DMS114 treated with DMSO at 0.1 percent for 48 hours (cell line): ENCODE data around the gene RHBDD1.

Experiments
- DNase-seq: peaks from one replicate; lab custom pipeline; 2025; ENCODE audit not compliant: unreplicated experiment; lab: John Stamatoyannopoulos, UW

The RHBDD1 gene

GRCh38 chr2:226883296-226883795 is 47.5 kb downstream of the RHBDD1 start:
- no peak for DNase-seq

GRCh38 chr2:226884166-226884565 is 48.3 kb downstream of the RHBDD1 start:
- no peak for DNase-seq

DNA sequence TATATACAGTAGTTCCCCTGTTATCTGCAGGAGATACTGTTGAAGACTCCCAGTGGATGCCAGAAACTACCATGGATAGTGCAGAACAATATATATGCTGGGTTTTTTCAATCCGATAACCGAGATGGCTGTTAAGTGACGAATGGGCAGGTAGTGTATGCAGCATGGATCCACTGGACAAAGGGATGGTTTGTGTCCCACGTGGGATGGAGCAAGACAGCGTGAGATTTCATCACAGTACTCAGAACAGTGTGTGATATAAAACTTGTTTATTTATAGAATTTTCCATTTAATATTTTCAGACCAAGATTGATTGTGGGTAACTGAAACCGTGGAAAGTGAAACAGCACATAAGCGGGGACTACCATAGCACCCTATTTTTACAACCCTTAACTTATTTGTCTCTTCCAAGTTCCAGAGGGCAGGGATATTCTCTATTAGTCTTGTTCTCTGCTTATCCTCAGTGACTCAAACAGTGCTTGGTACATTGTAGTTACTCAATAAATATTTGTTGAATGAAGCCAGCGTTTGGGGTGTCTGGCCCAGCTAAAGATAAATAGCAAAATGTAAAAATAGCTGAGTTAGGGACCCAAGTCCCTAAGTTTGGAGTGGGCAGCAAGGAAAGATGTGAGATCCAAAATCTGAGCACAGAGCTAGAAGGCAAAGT is 50.0 kb downstream of the RHBDD1 start:
- DNase-seq = no peak

DNA sequence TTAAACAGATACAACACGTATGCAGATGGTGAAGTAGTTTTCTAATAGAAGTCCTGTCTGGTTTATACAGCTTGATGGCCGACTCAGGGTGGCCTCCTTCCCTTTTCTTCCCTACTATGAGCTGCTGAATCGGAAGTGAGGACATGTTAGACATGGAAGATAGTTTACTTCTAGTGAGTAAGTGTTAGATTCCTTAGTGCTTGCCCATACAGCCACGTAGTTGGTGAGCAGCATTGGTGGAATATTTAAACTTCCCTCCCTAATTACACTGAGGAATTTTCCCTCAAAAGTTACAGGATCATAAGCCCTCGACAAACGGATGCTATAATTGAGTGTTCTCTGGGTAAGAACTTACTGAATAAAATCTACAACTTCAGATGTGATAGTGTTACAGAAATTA is 52.1 kb downstream of the RHBDD1 start:
- no peak for DNase-seq

DNA sequence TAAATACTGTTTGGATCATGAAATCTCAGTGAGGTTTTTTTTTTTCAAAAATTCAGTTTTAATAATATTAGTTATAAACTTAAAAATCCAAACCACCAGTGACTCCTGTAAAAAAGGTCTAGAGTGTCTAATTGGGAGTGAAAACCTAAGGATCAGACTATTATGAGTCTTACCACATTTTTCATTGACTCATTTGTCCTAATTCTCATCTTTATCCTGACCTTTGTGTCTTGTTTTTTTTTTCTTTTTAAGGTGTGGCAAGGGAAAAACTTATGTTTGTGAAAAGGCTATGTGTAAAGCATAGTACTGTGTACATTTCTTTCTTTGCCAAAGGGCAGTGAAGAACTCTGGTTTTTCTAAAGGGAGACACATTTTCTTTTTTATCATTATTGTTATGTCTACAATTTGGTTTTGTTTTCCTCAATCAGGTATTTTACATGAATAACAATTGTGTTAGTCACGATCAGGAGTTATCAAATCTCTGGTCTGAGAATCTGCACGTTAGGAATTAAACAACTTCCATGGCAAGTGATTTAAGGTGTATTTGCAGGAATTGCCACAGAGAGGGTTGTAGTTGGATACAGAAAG is 52.6 kb downstream of the RHBDD1 start:
- no peak for DNase-seq

GRCh38 chr2:226888971-226889370 is 53.1 kb downstream of the RHBDD1 start:
- no peak for DNase-seq

- no peak for DNase-seq
These were observed 54.4 kb downstream of the RHBDD1 start for GRCh38 chr2:226890286-226890685.

DNA sequence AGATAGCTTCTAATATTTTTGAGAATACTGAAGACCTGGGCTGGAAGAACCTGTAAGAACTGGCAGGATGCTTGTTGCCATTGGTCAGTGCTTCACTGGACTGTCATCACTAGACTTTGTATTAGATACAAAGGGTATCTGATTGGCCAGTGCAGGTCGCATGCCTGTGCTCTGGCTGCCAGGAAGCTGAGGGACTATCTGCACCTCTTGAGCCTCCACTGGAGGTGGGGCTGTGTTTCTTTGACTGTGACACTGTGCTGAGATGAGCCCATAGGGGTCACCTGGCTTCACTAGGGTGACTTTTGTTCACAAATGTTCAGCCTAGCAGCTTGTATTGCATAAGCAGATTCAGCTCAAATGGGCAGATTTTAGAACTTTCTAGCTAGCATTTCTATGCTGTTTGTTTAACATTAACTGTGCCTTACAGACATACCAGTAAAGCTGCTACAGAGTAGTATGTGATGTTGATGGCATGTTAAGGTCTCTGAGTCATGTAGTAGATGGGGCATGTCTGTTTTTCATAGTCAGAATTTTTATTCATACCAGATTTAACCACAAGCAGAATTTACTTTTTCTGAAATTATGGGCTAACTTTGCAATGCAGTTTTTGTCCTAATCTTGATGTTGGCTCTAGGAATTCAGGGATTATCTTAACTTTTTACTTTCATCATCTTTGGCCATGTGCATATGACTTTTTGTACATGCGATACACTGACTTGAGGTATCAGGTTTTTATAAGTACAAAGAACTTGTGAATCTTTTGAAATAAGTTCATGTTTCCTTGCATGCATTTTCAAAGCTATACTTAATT is 56.1 kb downstream of the RHBDD1 start:
- DNase-seq = no peak

GRCh38 chr2:226892729-226893128 is 56.9 kb downstream of the RHBDD1 start:
- DNase-seq = no peak

DNA sequence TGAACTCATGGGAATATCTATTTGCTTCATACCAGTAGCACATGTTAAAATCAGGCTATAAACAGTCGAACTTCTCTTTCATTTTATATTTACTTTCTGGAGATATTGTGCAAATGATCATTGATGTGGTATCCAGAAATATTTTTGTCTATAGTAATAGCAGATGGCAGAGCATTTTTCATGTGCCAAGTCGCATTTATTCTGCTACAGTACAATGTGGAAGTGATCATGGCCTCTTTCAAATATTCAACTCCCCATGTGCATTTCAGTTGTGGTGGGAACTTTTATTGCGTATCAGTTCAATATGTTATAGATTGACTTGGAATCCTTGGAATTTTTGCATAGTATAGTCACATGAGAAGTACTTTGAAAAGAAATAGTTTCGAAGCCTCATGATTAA is 57.4 kb downstream of the RHBDD1 start:
- no peak for DNase-seq

DNA sequence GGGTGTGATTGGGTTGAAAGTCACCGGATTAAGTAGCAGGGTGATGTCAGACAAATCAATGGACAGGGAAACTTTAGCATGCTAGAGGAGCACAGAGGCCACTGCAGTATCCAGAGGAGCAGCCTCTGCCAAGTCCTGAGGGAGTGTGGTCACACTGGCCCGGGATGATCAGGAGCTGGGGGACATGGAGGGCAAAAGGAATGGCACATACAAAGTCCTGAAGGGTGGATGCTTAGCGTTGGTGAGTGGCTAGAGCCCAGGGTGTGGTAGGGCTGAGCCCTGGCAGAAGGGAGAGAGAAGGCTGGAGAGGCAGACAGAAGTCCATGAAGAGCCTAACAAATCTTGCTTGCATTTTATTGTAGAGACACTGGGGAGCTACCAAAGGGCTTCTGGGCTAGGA is 58.9 kb downstream of the RHBDD1 start:
- DNase-seq = no peak

DNA sequence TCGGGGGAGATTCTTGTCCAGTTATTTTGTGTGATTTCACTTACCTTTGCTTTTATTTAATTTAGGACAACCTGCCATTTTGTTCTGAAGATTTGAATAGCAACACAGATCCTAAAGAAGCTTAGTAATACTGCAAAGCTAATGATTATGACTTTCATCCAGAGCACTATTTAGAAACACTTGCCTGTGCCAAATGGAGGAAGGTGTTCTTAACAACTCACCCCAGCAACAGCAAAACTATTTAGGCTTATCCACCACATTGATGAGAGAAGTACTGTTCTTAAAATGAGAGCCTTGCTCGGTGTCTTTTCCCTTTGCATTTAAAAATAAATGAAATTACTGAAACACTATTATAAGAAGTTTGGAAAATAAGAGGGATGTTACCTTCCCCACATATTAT is 59.7 kb downstream of the RHBDD1 start:
- DNase-seq = no peak

DNA sequence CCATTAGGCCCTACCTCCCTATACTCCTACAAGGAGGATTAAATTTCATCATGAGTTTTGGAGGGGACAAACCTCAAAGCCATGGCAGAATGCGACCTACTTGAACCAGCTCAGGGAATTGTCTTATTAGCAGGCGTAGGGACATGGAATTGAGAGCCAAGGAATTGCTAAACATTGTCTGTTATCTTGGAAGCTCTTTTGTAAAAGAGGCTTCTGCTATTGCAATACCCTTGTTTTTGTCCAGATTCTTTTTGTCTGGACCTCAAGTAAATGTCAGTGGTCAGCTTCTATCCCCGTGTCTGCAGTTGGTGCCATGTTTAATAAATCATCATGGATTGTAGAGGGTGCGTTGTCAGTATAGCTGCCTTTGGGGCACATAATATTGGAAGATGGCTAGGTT is 62.3 kb downstream of the RHBDD1 start:
- DNase-seq = no peak

GRCh38 chr2:226898897-226899296 is 63.0 kb downstream of the RHBDD1 start:
- no peak for DNase-seq

DNA sequence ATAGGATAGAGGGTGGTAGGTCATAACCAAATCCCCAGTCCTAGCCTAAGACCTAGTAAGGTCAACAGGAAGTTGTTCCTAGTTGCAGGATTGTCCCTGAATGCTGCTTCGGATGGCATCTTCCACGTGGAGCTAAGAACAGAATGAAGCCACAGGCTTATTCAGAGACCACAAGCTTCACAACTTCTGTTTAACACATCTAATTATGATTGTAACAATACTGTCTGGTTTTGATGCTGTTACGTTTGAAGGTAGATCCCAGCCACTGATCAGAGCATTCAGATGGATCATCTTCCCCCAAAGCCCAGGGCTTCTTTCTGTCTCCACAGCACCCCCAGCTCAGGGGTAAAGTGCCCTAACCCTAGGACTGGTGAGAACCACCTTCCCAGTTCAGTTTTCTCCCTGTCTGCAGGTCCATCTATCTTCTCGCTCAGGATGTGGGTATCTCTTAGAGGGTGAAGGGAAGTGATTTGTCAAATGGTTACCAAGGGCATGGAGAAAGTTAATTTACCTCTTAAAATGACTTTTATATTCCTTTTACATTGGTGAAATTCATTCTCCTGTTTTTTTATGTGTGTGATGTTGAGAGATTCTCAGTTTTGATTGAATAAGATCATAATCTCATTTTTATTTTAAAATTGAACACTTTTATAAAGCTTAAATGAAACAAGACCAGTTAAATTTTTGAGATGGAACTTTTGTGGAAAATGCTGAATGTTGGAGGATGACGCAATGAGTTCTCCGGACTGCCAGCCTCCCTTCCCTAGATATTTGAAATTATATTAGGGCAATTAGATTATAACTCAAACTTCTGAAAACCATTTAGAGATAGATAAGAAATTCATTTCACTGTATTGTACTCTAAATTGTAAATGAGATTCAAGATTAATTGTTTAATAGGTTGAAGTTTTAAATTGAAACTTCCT is 66.5 kb downstream of the RHBDD1 start:
- DNase-seq = no peak

DNA sequence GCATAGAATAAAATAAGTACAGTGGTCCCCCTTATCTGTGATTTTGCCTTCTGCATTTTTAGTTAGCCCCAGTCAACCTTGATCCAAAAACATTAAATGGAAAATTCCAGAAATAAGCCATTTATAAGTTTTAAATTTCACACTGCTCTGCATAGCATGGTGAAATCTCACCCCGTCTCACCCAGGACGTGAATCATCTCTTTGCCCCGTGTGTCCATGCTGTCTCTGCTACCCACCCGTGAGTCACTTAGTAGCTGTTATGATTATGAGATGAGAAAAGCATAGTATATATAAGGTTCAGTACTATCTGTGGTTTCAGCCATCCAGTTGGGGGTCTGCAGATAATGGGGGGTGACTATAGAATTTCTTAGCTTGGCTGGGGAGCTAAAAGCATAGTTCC is 67.3 kb downstream of the RHBDD1 start:
- no peak for DNase-seq

DNA sequence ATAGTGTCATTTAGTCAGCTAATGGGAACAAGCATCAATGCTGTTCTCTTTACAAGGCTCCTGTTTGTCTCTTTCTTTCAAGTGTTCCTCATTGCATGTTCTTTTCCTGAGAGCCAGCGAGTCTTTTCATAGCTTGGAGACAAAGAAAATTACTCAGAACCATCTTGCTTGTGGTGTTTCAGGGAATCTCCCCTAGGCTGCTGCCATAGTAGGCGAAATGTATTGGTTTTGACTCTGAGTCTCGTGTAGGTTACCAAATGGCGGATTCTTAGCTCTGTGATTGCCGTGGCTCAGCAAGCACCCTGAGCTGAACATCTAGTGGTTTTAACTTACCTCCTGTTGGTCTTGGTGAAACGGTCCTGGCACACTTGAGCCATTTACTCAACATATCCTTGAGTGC is 68.7 kb downstream of the RHBDD1 start:
- DNase-seq = no peak

DNA sequence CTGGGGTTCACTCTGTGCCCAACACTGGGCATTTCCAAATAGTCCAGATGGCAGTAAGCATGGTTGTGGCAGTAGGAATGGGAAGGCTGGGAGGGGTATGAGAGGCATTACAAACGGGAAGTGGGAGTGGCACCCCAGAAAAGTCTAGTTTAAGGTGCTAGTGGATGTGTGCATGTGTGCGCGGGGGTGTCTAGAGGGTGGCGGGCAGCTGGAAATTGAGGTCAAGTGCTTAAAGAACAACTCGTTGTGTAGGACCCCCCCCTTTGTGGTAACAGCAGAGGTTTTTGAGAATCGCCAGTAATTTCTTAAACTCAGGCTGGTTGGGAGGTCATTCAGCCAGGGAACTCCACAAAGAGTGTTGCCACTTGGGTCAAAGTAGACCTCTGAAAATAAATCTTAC is 69.9 kb downstream of the RHBDD1 start:
- DNase-seq = no peak

DNA sequence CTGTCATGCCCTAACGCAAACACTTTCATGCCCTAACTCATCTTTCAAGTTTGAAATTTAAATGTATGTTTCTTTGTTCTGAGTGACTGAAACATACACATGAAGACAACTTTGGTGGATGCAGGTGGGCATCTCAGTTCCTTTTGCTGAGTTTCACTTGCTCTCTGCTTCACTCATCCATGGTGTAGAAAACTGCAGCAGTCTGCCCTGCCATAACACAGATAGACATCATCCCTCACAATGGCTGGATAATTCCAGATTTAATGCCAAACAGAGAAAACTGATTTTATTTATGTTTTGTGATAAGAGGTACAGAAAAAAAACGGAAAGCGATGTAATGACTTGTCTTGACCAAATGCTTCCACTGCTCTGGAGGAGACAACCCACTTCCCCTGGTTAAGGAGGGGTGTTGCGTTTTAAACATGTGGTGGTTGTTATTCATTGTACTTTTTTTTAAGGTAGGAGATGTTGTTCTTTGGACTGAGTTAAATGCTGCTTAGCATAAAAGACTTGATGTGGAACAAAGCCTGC is 70.4 kb downstream of the RHBDD1 start:
- no peak for DNase-seq

- no peak for DNase-seq
These were observed 73.3 kb downstream of the RHBDD1 start for GRCh38 chr2:226909126-226909525.

DNA sequence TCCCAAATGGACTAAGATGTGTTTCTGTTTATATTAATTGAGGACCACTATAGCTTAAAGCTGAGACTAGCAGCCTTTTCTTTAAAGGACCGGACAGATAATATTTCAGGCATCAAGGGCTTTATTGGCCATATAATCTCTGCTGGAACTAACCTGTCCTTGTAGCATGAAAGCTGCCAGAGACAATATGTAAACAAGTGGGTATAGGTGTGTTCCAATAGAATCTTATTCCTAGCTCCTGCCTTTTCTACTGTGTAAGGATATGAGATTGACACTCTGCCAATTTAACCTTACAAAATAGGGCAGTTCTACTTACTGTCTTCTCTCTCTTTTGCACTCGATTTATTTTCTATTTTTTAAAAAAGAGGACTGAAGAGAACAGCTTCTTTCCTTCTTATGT is 74.0 kb downstream of the RHBDD1 start:
- DNase-seq = no peak
